Measurements from ENCODE around the gene FANCE.

DNA sequence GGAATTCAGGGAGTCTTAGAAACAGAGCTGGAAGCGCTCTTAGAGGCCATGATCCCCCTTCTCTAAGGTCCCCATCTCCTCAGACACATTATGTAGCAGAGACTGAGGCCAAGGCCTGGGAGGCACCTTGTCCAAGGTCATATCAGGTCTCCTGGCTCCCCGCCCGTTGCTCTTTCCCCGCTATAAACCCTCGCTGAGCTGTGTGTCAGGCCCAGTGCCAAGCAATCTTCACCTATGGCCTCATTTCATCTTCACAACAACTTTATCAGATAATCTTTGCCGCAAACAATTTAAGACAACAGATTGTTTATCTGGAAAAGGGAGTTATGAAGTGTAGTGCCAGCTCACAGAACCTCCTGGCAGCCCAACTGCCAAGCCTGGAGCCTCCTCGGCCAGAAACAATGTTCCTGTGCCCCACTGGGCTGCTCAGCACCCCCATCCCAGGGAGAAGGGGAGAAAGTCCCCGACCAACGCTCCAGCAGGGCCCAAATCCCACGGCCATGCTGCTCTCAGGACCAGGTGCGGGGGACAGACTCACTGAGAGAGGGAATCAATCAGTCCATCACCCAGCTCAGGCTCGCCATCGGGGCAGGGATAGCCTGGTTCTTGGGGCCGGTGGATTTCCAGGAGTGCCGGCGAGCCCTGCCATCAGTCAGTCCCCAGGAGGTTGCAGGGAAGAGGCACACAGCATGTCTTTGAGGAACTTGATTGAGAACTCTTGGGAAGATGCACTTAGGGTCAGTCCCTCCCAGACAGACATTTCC lies 16.9 kb upstream of the FANCE start:
- TF ChIP-seq, protein P1, sequence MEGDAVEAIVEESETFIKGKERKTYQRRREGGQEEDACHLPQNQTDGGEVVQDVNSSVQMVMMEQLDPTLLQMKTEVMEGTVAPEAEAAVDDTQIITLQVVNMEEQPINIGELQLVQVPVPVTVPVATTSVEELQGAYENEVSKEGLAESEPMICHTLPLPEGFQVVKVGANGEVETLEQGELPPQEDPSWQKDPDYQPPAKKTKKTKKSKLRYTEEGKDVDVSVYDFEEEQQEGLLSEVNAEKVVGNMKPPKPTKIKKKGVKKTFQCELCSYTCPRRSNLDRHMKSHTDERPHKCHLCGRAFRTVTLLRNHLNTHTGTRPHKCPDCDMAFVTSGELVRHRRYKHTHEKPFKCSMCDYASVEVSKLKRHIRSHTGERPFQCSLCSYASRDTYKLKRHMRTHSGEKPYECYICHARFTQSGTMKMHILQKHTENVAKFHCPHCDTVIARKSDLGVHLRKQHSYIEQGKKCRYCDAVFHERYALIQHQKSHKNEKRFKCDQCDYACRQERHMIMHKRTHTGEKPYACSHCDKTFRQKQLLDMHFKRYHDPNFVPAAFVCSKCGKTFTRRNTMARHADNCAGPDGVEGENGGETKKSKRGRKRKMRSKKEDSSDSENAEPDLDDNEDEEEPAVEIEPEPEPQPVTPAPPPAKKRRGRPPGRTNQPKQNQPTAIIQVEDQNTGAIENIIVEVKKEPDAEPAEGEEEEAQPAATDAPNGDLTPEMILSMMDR (IDR thresholded peaks at IDR 0.05), result no peak
- TF ChIP-seq POLR2A (IDR thresholded peaks at IDR 0.05), result no peak

All from body of pancreas (tissue), 4 donors.